ENCODE measurements around the gene GOLGA6L10.
"Not testable (repeated sequence)": the region's sequence is repeated elsewhere in the genome, so short reads cannot be mapped to it uniquely, and the experiment has no call there.

Gene GOLGA6L10

GRCh38 chr15:82327372-82327771 lies 21.9 kb downstream of the GOLGA6L10 start:
- H3K27ac ChIP-seq (ENCODE audit: insufficient read depth in 1 of 2, low read depth in 1 of 2, low read length in 2 of 2, poor library complexity in 1 of 2, severe bottlenecking in 2 of 2); DNase-seq; POLR2A ChIA-PET; H3K4me3 ChIP-seq (ENCODE audit: control insufficient read depth in 1 of 7, extremely low read depth in 1 of 7, insufficient read depth in 4 of 7, low read depth in 2 of 7, low read length in 6 of 7); CTCF ChIA-PET; H3K4me1 ChIP-seq (ENCODE audit: control extremely low read depth in 1 of 4, control insufficient read depth in 4 of 4, insufficient read depth in 4 of 4, low read length in 3 of 4); H3K36me3 ChIP-seq (ENCODE audit: control insufficient read depth in 4 of 4, insufficient read depth in 4 of 4, low read length in 3 of 4); H3K9me3 ChIP-seq (ENCODE audit: control extremely low read depth in 1 of 5, control insufficient read depth in 4 of 5, insufficient read depth in 2 of 5, low read depth in 1 of 5, low read length in 4 of 5); H3K27me3 ChIP-seq (replicated peaks in 2 of 5; ENCODE audit: control insufficient read depth in 4 of 5, insufficient read depth in 5 of 5, low read length in 4 of 5): not testable (repeated sequence)
- 100% methylated on average over 1 of the region's 10 CpGs for WGBS (ENCODE audit: insufficient coverage)

- WGBS (ENCODE audit: insufficient coverage) = no CpG with 5 or more reads among the region's 23 CpGs
- POLR2A ChIA-PET; H3K9me3 ChIP-seq (ENCODE audit: control extremely low read depth in 1 of 5, control insufficient read depth in 4 of 5, insufficient read depth in 2 of 5, low read depth in 1 of 5, low read length in 4 of 5); H3K4me1 ChIP-seq (ENCODE audit: control extremely low read depth in 1 of 4, control insufficient read depth in 4 of 4, insufficient read depth in 4 of 4, low read length in 3 of 4); H3K27me3 ChIP-seq (replicated peaks in 2 of 5; ENCODE audit: control insufficient read depth in 4 of 5, insufficient read depth in 5 of 5, low read length in 4 of 5); H3K36me3 ChIP-seq (ENCODE audit: control insufficient read depth in 4 of 4, insufficient read depth in 4 of 4, low read length in 3 of 4); H3K4me3 ChIP-seq (ENCODE audit: control insufficient read depth in 1 of 7, extremely low read depth in 1 of 7, insufficient read depth in 4 of 7, low read depth in 2 of 7, low read length in 6 of 7); CTCF ChIA-PET; H3K27ac ChIP-seq (ENCODE audit: insufficient read depth in 1 of 2, low read depth in 1 of 2, low read length in 2 of 2, poor library complexity in 1 of 2, severe bottlenecking in 2 of 2); DNase-seq: not testable (repeated sequence)
Observed at GRCh38 chr15:82326896-82327295, 22.4 kb downstream of the GOLGA6L10 start.

GRCh38 chr15:82325646-82326045 lies 23.6 kb downstream of the GOLGA6L10 start:
- H3K36me3 ChIP-seq (ENCODE audit: control insufficient read depth in 4 of 4, insufficient read depth in 4 of 4, low read length in 3 of 4); H3K27ac ChIP-seq (ENCODE audit: insufficient read depth in 1 of 2, low read depth in 1 of 2, low read length in 2 of 2, poor library complexity in 1 of 2, severe bottlenecking in 2 of 2); H3K9me3 ChIP-seq (ENCODE audit: control extremely low read depth in 1 of 5, control insufficient read depth in 4 of 5, insufficient read depth in 2 of 5, low read depth in 1 of 5, low read length in 4 of 5); DNase-seq; H3K4me1 ChIP-seq (ENCODE audit: control extremely low read depth in 1 of 4, control insufficient read depth in 4 of 4, insufficient read depth in 4 of 4, low read length in 3 of 4); H3K4me3 ChIP-seq (ENCODE audit: control insufficient read depth in 1 of 7, extremely low read depth in 1 of 7, insufficient read depth in 4 of 7, low read depth in 2 of 7, low read length in 6 of 7); POLR2A ChIA-PET; H3K27me3 ChIP-seq (replicated peaks in 2 of 5; ENCODE audit: control insufficient read depth in 4 of 5, insufficient read depth in 5 of 5, low read length in 4 of 5); CTCF ChIA-PET: not testable (repeated sequence)
- WGBS (ENCODE audit: insufficient coverage) = no CpG with 5 or more reads among the region's 10 CpGs

- H3K27ac ChIP-seq (ENCODE audit: insufficient read depth in 1 of 2, low read depth in 1 of 2, low read length in 2 of 2, poor library complexity in 1 of 2, severe bottlenecking in 2 of 2); POLR2A ChIA-PET; H3K4me3 ChIP-seq (ENCODE audit: control insufficient read depth in 1 of 7, extremely low read depth in 1 of 7, insufficient read depth in 4 of 7, low read depth in 2 of 7, low read length in 6 of 7); H3K36me3 ChIP-seq (ENCODE audit: control insufficient read depth in 4 of 4, insufficient read depth in 4 of 4, low read length in 3 of 4); H3K9me3 ChIP-seq (ENCODE audit: control extremely low read depth in 1 of 5, control insufficient read depth in 4 of 5, insufficient read depth in 2 of 5, low read depth in 1 of 5, low read length in 4 of 5); DNase-seq; CTCF ChIA-PET; H3K4me1 ChIP-seq (ENCODE audit: control extremely low read depth in 1 of 4, control insufficient read depth in 4 of 4, insufficient read depth in 4 of 4, low read length in 3 of 4); H3K27me3 ChIP-seq (replicated peaks in 2 of 5; ENCODE audit: control insufficient read depth in 4 of 5, insufficient read depth in 5 of 5, low read length in 4 of 5): not testable (repeated sequence)
- WGBS (ENCODE audit: insufficient coverage) = no CpG with 5 or more reads among the region's 6 CpGs
Observed at GRCh38 chr15:82324831-82325230, 24.4 kb downstream of the GOLGA6L10 start.

GRCh38 chr15:82322488-82322887 lies 26.8 kb downstream of the GOLGA6L10 start:
- H3K27me3 ChIP-seq (replicated peaks in 2 of 5; ENCODE audit: control insufficient read depth in 4 of 5, insufficient read depth in 5 of 5, low read length in 4 of 5); POLR2A ChIA-PET: not testable (repeated sequence)

GRCh38 chr15:82320861-82321260 lies 28.4 kb downstream of the GOLGA6L10 start:
- DNase-seq; CTCF ChIA-PET; POLR2A ChIA-PET; H3K27ac ChIP-seq (ENCODE audit: insufficient read depth in 1 of 2, low read depth in 1 of 2, low read length in 2 of 2, poor library complexity in 1 of 2, severe bottlenecking in 2 of 2); H3K9me3 ChIP-seq (ENCODE audit: control extremely low read depth in 1 of 5, control insufficient read depth in 4 of 5, insufficient read depth in 2 of 5, low read depth in 1 of 5, low read length in 4 of 5); H3K27me3 ChIP-seq (replicated peaks in 2 of 5; ENCODE audit: control insufficient read depth in 4 of 5, insufficient read depth in 5 of 5, low read length in 4 of 5); H3K36me3 ChIP-seq (ENCODE audit: control insufficient read depth in 4 of 4, insufficient read depth in 4 of 4, low read length in 3 of 4); H3K4me1 ChIP-seq (ENCODE audit: control extremely low read depth in 1 of 4, control insufficient read depth in 4 of 4, insufficient read depth in 4 of 4, low read length in 3 of 4); H3K4me3 ChIP-seq (ENCODE audit: control insufficient read depth in 1 of 7, extremely low read depth in 1 of 7, insufficient read depth in 4 of 7, low read depth in 2 of 7, low read length in 6 of 7): not testable (repeated sequence)
- WGBS (ENCODE audit: insufficient coverage) = no CpG with 5 or more reads among the region's 6 CpGs

More at GRCh38 chr15:82322488-82322887, 26.8 kb downstream of the GOLGA6L10 start:
- DNase-seq; CTCF ChIA-PET; H3K4me1 ChIP-seq (ENCODE audit: control extremely low read depth in 1 of 4, control insufficient read depth in 4 of 4, insufficient read depth in 4 of 4, low read length in 3 of 4); H3K36me3 ChIP-seq (ENCODE audit: control insufficient read depth in 4 of 4, insufficient read depth in 4 of 4, low read length in 3 of 4); H3K27ac ChIP-seq (ENCODE audit: insufficient read depth in 1 of 2, low read depth in 1 of 2, low read length in 2 of 2, poor library complexity in 1 of 2, severe bottlenecking in 2 of 2); H3K4me3 ChIP-seq (ENCODE audit: control insufficient read depth in 1 of 7, extremely low read depth in 1 of 7, insufficient read depth in 4 of 7, low read depth in 2 of 7, low read length in 6 of 7); H3K9me3 ChIP-seq (ENCODE audit: control extremely low read depth in 1 of 5, control insufficient read depth in 4 of 5, insufficient read depth in 2 of 5, low read depth in 1 of 5, low read length in 4 of 5): not testable (repeated sequence)
- WGBS (ENCODE audit: insufficient coverage) = no CpG with 5 or more reads among the region's 10 CpGs

- H3K9me3 ChIP-seq (ENCODE audit: control extremely low read depth in 1 of 5, control insufficient read depth in 4 of 5, insufficient read depth in 2 of 5, low read depth in 1 of 5, low read length in 4 of 5); H3K36me3 ChIP-seq (ENCODE audit: control insufficient read depth in 4 of 4, insufficient read depth in 4 of 4, low read length in 3 of 4); H3K27ac ChIP-seq (ENCODE audit: insufficient read depth in 1 of 2, low read depth in 1 of 2, low read length in 2 of 2, poor library complexity in 1 of 2, severe bottlenecking in 2 of 2); H3K4me1 ChIP-seq (ENCODE audit: control extremely low read depth in 1 of 4, control insufficient read depth in 4 of 4, insufficient read depth in 4 of 4, low read length in 3 of 4); CTCF ChIA-PET; POLR2A ChIA-PET; H3K4me3 ChIP-seq (ENCODE audit: control insufficient read depth in 1 of 7, extremely low read depth in 1 of 7, insufficient read depth in 4 of 7, low read depth in 2 of 7, low read length in 6 of 7); DNase-seq; H3K27me3 ChIP-seq (replicated peaks in 2 of 5; ENCODE audit: control insufficient read depth in 4 of 5, insufficient read depth in 5 of 5, low read length in 4 of 5): not testable (repeated sequence)
- 100% methylated on average over 1 of the region's 19 CpGs for WGBS (ENCODE audit: insufficient coverage)
Observed at GRCh38 chr15:82319522-82320278, 29.6 kb downstream of the GOLGA6L10 start.

Data from common myeloid progenitor, CD34-positive (primary cell).